Adrenal gland (tissue), 5 donors: Measurements from ENCODE around the gene LAMA2.

ENCODE experiments used
- CTCF ChIP-seq, 6 experiments: fragments of 450-650 bp in 4 of 6; fragments of 200-600 bp in 2 of 6; sonication (generic) in 1 of 6; IDR thresholded peaks; 1 replicate in 5 of 6; 2 replicates in 1 of 6; pipeline versions ENCODE4 v1.5.1 to v1.8.0; 2016 to 2021; ENCODE audit warnings: antibody characterized with exemption in 6 of 6, mild to moderate bottlenecking in 2 of 6, moderate library complexity in 1 of 6
- POLR2A ChIP-seq, 2 donors: fragments of 450-650 bp; IDR thresholded peaks; one replicate each; pipeline ENCODE4 v1.6.1; 2017; ENCODE audit warnings: antibody characterized with exemption in 2 of 2, mild to moderate bottlenecking in 2 of 2, moderate library complexity in 1 of 2
- donor health status: DM: no; HTN: no; CAD: no.

GRCh38 chr6:128863983-128864382, 19.0 kb upstream of the LAMA2 start:
- TF ChIP-seq CTCF (IDR thresholded peaks at IDR 0.05): no peak
- no peak for TF ChIP-seq POLR2A (IDR thresholded peaks at IDR 0.05)
